Measurements from ENCODE around the gene S100A7.

- no peak for TF ChIP-seq CTCF (IDR thresholded peaks at IDR 0.05)
- no peak for TF ChIP-seq POLR2A (IDR thresholded peaks at IDR 0.05)
Observed at GRCh38 chr1:153470707-153471106, 10.3 kb upstream of the S100A7 start.

All from testis (tissue), 2 donors.